ENCODE measurements around the gene OR5K4. TPM values are rescaled to one million over a fixed set of nuclear protein-coding genes. Genes with fewer than 3 reads are reported as not detected.

Gene OR5K4
- polyA plus RNA-seq, 1 of the 3 experiments (the other 2 are of a cell fraction): not detected

GRCh38 chr3:98376631-98377030 lies 23.0 kb downstream of the OR5K4 start:
- Histone ChIP-seq H3F3A (replicated peaks; ENCODE audit: insufficient read depth) (no peaks in the 10 kb centered on the region), H3K27me3 (ENCODE audit: insufficient read depth) (no peaks in the 10 kb centered on the region), H3K9me2 (0 out of 2 replicates have a peak, but pooled peaks cover 2% of the 10 kb centered on the region), H2AFZ (ENCODE audit: low read depth) (no peak overlapping the region), H3K4me3 (ENCODE audit: low read depth in 2 of 2, low read length in 1 of 2) (no peak overlapping the region), H3K4me2 (no peak overlapping the region), H3K9me3 (no peaks in the 10 kb centered on the region), H3K27ac (ENCODE audit: low read depth in 2 of 2, low read length in 1 of 2) (no peak overlapping the region), H3K36me3 (replicated peaks in 1 of 2; ENCODE audit: control insufficient read depth in 1 of 2, insufficient read depth in 2 of 2, low read length in 1 of 2) (no peaks in the 10 kb centered on the region), H3K9ac (no peak overlapping the region), H3K79me2 (ENCODE audit: insufficient read depth) (no peaks in the 10 kb centered on the region), H4K20me1 (ENCODE audit: insufficient read depth) (no peaks in the 10 kb centered on the region), H3K4me1 (ENCODE audit: control insufficient read depth in 1 of 2, insufficient read depth in 2 of 2, low read depth in 1 of 2, low read length in 1 of 2) (no peaks in the 10 kb centered on the region)
- WGBS (ENCODE audit: low lambda C conversion rate): 2% methylated on average over 2 of the region's 2 CpGs
- no peak for TF ChIP-seq GABPA (IDR thresholded peaks at IDR 0.05; ENCODE audit: low read depth)
- no peak for TF ChIP-seq PBX3 (IDR thresholded peaks at IDR 0.05)
- no peak for TF ChIP-seq MAX (IDR thresholded peaks at IDR 0.05; ENCODE audit: low read depth)
- no peak for TF ChIP-seq EZH2phosphoT487 (IDR thresholded peaks at IDR 0.05; ENCODE audit: borderline replicate concordance, low read depth)
- TF ChIP-seq, protein P1, sequence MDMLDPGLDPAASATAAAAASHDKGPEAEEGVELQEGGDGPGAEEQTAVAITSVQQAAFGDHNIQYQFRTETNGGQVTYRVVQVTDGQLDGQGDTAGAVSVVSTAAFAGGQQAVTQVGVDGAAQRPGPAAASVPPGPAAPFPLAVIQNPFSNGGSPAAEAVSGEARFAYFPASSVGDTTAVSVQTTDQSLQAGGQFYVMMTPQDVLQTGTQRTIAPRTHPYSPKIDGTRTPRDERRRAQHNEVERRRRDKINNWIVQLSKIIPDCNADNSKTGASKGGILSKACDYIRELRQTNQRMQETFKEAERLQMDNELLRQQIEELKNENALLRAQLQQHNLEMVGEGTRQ (IDR thresholded peaks at IDR 0.05; ENCODE audit: borderline replicate concordance, low read depth, low read length): no peak
- no peak for TF ChIP-seq YY1 (IDR thresholded peaks at IDR 0.05; ENCODE audit: low read depth)
- TF ChIP-seq MXI1 (IDR thresholded peaks at IDR 0.05; ENCODE audit: low read depth, low read length): no peak
- no peak for TF ChIP-seq CTCF (IDR thresholded peaks at IDR 0.05)
- no peak for TF ChIP-seq REST (IDR thresholded peaks at IDR 0.05; ENCODE audit: low read depth, low read length)
- no peak for TF ChIP-seq NRF1 (IDR thresholded peaks at IDR 0.05; ENCODE audit: low read depth, low read length)
- no peak for TF ChIP-seq RCOR1 (IDR thresholded peaks at IDR 0.05; ENCODE audit: low read length)
- no peak for TF ChIP-seq POLR2AphosphoS5 (IDR thresholded peaks at IDR 0.05; ENCODE audit: low read depth, low read length)
- TF ChIP-seq CHD2 (IDR thresholded peaks at IDR 0.05; ENCODE audit: low read length, partially characterized antibody): no peak
- no peak for TF ChIP-seq GATA2 (CRISPR knock-in tag; IDR thresholded peaks at IDR 0.05)
- TF ChIP-seq MEF2A (IDR thresholded peaks at IDR 0.05; ENCODE audit: borderline replicate concordance, low read depth): no peak
- no peak for TF ChIP-seq FOXJ3 (CRISPR knock-in tag; IDR thresholded peaks at IDR 0.05)
- no peak for TF ChIP-seq EP300 (IDR thresholded peaks at IDR 0.05; ENCODE audit: borderline replicate concordance in 1 of 2, low read depth in 1 of 2, low read length in 1 of 2)
- no peak for DNase-seq
- ChIA-PET POLR2A (no interaction called here), CTCF (no interaction called here)

Measured in SK-N-SH (cell line).